ENCODE measurements around the gene CELSR1.
"Not testable (repeated sequence)": the region's sequence is repeated elsewhere in the genome, so short reads cannot be mapped to it uniquely, and the experiment has no call there.

CELSR1 gene

GRCh38 chr22:46509416-46510089 lies 27.9 kb downstream of the CELSR1 start:
- no peak for DNase-seq

- no peak for DNase-seq
These were observed 28.9 kb downstream of the CELSR1 start for GRCh38 chr22:46508491-46508999.

GRCh38 chr22:46507451-46508425 lies 29.7 kb downstream of the CELSR1 start:
- no peak for DNase-seq

GRCh38 chr22:46504584-46504983 lies 32.8 kb downstream of the CELSR1 start:
- DNase-seq: no peak

DNA sequence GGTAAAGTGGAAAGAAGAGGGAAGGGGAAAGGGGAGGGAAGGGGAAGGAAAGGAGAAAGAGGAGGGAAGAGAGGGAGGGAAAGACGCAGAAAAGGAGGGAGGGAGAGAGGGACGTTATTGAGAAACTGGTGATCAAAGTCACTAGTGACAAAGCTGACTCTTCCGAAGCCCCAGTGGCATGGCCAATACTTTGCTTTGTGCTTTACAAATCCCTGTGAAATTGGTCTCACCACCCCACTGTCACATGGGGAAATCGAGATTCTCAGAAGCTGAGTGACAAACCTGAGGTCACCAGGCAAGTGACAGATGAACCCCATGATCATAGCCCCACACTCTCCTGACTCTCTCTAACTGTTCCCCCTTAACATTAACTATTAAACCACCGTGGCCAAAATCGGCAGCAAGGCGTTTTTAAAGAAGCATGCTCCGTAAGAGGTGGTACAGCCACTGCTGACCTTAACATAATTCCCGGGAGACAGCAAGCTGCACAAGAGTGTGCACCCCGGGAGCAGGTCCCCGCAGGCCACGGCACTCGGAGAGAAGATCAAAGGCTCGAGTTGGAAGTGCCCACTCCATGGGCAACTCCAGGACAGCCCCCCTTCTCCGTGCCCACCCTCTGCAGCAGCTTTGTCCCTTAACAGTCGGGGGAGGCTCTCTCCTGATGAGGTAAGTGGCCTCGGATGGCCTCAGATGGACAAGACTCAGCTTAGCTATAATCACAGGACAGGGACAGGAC lies 34.8 kb downstream of the CELSR1 start:
- DNase-seq: no peak

DNA sequence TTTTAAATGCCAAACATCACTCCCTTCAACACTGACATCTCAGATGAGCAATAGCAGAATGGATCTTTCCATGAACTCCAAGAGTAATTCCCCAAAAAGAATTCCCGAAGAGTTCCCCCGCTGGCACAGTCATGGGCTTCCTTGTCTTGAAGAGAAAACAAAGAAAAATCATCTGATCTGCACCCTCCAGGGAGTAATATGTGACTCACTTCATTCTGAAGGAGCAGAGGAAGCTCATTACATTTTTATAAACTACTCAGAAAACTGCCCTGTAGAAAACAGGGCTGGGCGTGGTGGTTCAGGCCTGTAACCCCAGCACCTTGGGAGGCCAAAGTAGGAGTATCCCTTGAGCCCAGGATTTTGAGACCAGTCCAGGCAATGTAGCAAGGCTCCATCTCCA lies 35.7 kb downstream of the CELSR1 start:
- DNase-seq: no peak

DNA sequence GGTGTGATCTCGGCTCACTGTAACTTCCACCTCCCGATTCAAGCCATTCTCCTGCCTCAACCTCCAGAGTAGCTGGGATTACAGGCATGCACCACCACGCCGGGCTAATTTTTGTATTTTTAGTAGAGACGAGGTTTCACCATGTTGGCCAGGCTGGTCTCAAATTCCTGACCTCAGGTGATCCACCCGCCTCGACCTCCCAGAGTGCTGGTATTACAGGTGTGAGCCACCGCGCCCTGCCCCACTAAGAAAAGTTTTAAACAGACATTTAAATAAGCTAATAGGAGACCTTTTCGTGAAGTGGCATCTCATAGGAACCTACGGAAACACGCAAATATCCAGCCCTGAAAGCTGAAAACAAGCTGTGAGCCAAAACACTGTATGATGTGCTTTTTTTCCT lies 36.2 kb downstream of the CELSR1 start:
- not testable (repeated sequence) for DNase-seq

- no peak for DNase-seq
These were observed 37.2 kb downstream of the CELSR1 start for GRCh38 chr22:46500201-46500600.

DNA sequence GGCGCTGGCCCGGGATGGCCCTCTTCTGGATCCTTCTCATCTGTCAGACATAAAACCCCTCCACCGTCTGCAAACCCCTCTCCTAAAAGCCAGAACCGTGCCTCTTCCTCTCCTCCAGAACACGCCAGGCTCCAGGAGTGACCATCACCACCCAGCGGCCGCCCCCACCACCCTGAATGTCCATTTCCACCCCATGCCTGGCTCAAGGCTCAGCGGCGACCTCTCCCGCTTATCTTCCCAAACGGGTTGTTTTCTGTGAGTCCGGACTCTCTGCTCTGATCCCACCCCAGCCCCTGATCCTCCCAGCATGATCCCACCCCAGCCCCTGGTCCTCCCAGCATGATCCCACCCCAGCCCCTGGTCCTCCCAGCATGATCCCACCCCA lies 37.6 kb downstream of the CELSR1 start:
- no peak for DNase-seq

DNA sequence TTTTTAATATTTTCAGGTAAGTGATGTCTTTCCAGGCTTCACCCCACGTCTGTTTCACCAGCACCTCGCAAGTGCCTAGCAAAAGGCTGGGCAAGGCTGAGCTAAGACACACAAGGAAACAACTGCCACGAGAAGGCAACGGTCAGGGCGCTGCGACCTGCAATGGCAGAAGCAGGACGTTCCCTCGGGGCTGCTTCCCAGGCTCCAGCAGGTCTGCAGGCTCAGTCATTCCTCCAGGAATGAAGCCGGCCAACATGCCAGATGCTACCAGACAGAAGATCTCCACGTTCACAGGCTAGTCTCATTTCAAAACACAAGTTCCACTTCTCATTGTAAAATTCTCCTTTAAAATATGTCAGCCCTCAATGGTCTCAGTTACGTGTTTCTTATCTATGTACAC lies 45.5 kb downstream of the CELSR1 start:
- no peak for DNase-seq

DNA sequence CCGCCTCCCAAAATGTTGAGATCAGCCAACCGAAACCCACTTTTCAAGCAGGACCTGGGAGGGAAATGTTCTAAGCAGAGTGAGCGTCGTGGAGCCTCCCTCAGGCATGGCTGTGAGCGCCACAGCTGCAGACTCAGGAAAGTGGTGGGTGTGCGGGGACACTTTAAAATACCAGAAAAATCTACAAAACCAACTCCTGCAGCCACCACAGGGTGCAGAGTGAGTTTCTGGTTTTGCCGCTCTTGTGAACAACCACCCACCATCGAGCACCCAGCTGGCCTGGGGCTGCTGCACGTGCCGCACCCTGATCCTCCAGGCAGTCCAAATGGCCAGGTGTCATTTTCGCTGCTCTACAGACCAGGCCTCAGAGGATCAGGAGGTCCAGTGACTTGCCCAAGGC lies 46.9 kb downstream of the CELSR1 start:
- no peak for DNase-seq

GRCh38 chr22:46486996-46487717 lies 50.3 kb downstream of the CELSR1 start:
- DNase-seq: no peak

DNA sequence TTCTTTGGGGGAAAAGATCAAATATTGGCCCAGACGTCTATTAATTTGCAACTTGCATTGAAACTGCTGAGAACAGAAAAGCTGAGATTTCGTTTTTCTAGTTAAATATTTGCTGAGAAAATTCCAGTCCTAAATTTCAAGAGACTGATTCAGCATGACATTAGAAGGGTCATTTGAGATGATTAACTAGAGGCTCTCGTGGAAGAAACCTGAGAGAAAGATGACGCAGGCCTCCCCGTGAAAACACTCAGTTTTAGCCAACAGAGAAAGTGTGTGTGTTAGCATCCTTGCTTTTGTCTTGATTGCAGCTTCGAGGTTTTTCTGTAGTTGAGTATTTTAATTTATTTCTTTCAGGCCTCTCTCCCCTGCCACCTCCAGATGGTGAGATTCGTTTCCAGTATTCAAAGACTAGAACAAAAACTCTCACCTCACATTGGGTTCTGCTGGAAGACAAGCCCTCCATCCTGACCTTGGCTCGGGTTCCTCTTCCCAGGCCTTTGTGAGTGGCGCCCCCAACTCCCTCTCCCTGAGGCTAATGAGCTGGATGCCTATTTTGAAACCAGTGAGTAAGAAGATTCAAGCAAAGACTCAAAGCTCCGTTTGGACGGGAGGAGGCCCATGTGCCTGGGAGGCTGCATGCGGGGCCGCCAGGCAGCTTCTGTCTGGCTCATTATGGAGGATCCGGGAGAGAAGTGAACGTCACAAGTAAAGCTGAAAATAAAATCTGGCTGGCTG lies 52.4 kb downstream of the CELSR1 start:
- DNase-seq: no peak

DNA sequence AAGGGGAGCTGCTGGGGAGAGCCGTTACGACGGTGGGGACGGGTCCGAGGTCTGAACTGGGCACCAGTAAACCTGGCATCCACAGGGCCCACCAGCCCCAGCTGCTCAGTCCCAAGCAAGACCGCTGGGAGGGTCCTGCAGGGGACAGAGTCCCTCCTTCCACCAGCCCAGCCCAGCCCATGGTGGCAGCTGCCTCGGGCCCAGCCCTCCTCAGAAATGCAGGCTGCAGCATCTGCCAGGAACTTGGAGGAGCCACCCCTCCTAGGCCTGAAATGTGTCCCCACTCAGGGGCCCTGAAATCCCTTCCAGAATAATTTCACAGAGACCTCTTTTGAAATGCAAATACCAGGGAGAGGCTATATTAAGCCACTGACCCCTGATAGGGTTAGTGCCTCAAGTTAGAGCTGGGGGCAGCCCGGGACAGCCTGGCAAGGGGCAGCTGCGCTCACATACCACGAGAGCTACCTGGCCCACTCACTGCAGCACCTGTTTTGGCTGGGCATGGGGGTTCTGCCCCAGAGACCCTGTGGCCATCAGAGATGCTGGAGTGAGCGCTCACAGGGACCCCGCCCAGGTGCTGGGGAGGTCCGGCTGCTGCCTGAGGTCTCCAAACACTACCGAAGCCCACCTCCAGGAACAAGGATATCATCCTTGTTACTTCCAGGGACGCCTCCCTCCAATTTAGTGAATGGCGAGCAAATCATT lies 53.1 kb downstream of the CELSR1 start:
- no peak for DNase-seq

GRCh38 chr22:46483353-46483752 lies 54.1 kb downstream of the CELSR1 start:
- DNase-seq: no peak

GRCh38 chr22:46482056-46482675 lies 55.3 kb downstream of the CELSR1 start:
- no peak for DNase-seq

- no peak for DNase-seq
These were observed 56.0 kb downstream of the CELSR1 start for GRCh38 chr22:46481386-46481785.

GRCh38 chr22:46480396-46480795 lies 57.0 kb downstream of the CELSR1 start:
- DNase-seq: no peak

DNA sequence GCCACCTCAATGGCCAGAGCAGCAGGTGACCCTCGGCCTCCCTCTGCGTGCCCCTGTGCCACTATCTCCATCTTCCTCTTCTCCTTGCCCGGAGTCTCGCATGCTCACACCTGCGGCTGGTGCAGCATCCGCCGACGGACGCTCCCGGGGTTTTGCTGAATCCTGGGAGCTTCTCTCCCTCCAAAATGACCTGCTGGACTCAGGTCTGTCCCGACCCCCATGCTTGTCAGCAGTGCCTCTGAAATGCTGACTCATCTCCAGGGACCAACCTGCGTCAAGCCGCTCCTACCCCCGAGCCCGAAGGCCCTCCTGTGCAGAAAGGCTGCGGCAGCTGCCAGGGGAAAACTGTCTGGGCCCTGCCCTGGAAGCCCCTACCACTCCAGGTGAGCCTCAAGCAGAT lies 58.4 kb downstream of the CELSR1 start:
- no peak for DNase-seq

DNA sequence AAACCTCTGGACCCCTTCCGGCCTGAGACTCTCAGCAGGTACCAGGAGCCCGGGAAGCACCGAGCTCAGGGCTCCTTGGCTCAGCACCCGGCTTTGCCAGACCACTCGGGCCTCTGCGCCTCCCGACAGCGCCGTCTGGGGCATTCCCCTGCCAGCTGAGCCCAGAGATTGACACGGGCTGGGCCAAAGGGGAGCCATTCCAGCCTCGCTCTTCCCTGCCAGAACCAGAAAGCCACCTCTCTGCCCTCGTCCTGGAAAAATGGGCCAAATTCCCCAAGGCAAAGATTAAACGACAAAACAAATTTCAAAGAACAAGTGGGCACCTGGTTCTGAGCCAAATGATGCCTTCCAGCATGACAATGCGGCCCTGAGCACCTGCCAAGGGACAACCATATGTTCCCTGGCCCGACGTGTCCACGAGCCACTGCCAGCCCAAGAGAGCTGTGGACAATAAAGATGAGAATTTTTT lies 59.3 kb downstream of the CELSR1 start:
- no peak for DNase-seq

- DNase-seq: no peak
These were observed 60.9 kb downstream of the CELSR1 start for GRCh38 chr22:46476547-46476941.
